HG03575 (cell line): ENCODE results near the gene DIABLO.
"Not testable (repeated sequence)": the region's sequence is repeated elsewhere in the genome, so short reads cannot be mapped to it uniquely, and the experiment has no call there.

Experiments used
- ATAC-seq: cut with Tn5 transposase; IDR thresholded peaks from one replicate; pipeline ENCODE4 v1.9.1; 2021; ENCODE audit not compliant: unreplicated experiment, insufficient number of reproducible peaks, low FRiP score; ENCODE audit errors: extremely low read depth

The DIABLO gene

GRCh38 chr12:122195405-122195804, 30.4 kb downstream of the DIABLO start:
- ATAC-seq, result no peak

DNA sequence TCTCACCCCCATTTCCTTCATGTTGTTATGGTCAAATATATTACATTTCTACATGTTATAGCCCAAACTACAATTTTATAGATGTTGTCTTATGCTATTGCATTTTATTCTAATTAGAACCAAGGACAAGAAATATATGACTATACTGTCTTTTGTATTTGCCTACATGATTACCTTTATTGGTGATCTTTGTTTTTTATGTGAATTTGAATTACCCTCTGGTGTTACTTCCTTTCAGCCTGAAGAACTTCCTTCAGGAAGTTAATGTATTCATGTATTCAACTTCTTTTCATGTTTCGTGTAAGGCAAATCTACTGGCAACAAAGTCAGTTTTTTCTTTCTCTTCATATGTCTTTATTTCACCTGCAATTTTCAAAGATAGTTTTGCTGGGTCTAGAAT, 31.0 kb downstream of the DIABLO start:
- no peak for ATAC-seq

GRCh38 chr12:122192441-122192840, 33.4 kb downstream of the DIABLO start:
- ATAC-seq, result no peak

- ATAC-seq, result no peak
Observed at GRCh38 chr12:122190842-122191668, 34.8 kb downstream of the DIABLO start.

- no peak for ATAC-seq
Observed at GRCh38 chr12:122189626-122190475, 36.0 kb downstream of the DIABLO start.

DNA sequence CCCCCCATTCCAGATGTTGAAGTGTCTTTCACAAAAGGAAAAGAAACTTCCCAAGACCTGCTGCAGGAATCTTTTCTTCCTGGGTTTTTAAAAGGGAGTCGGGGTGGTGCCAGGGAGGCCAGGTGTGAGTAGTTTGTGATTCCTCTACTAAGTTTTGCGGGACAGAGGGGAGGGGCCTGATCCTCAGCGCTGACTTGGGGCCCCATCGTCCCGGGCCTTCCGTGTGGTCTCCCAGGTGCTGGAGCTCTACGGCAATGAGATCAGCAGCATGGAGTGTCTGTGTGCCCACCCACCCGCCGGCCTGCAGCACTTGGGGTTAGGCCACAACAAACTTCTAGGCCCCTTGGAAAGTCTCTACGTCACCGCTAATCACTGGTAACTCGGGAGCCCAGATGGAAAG, 38.4 kb downstream of the DIABLO start:
- ATAC-seq, result no peak

GRCh38 chr12:122185494-122186082, 40.3 kb downstream of the DIABLO start:
- ATAC-seq, result no peak

- ATAC-seq, result no peak
Observed at GRCh38 chr12:122185079-122185478, 40.8 kb downstream of the DIABLO start.

DNA sequence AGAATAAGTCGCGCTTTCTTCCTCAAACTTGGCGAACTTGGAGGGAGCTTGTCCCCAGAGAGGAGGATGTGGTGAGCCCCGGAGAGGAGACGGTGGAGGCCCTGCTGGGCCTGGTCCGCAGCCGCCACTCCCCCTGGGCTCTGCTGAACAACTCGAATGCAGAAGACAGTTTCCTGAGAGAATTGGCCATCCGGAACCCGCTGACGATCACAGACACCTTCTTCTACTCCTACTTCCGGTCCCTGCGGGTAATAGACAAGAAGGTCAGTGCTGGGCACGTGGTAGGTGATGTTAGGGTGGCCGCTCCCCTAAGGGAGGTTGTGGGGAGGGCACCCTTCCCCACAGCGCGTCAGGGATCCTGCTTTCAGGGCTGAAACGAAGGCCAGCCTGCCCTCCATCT, 41.3 kb downstream of the DIABLO start:
- ATAC-seq, result no peak

DNA sequence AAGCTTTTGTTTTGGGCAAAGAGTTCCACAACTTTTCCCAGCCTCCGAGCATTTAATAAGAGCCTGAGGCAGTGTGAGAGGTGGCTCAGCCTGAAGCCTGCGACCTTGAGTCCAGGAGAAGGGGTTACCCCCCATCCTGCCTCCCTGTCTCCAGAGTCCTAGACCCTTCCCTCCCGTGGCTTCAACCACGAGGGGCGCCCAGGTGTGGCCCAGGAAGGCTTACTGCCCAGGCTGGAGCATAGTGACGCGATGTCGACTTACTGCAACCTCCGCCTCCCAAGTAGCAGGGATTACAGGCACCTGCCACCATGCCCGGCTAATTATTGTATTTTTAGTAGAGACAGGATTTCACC, 42.3 kb downstream of the DIABLO start:
- no peak for ATAC-seq

DNA sequence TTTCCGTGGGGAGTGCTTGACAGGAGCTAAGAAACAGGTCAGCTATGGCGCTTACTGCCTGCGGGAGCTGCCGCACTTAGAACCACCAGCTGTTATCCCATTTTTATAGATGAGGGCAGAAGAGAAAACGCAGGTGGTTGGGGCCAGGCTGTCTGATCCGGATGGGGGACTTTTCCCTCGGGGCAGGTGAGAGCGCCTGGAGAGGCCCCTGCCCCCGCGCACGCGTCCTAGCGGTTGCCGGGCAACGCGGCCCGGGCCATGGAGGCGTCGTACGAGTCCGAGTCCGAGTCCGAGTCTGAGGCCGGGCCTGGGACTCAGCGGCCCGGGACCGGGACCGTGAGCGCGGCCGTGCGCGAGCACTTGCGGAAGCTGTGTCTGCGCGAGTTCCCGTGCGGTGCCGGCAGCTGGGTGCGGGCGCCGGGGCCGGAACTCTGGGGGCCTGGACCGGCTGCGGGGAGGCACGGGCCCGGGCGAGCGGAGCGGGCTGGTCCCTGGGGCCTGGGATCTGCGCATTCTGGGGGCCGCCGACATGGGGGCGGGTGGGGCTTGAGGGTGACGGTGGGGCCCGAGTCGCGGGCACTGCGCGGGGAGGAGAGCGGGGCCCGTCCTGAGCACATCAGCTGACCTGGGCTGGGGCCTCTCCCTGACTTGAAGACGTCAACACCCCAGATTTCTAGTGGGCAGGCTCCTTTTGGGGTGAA, 42.8 kb downstream of the DIABLO start, which contains the start of gene LRRC43:
LRRC43 (plus strand) TSS at position 237 of the 701 bp plus-strand sequence; CDS start at position 259, 22 bp downstream.
- no peak for ATAC-seq

DNA sequence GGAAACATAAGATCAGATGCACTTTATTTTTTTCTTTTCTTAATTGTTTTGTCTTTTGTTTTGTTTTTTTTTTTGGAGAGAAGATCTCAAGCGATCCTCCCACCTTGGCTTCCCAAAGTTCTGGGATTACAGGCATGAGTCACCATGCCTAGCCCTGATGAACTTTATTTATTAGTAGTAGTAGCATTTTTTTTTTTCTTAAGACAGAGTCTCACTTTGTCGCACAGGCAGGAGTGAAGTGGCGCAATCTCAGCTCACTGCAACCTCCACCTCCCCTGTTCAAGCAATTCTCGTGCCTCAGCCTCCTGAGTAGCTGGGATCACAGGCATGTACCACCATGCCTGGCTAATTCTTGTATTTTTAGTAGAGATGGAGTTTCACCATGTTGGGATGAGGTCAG, 49.4 kb downstream of the DIABLO start:
- ATAC-seq, result not testable (repeated sequence)

- no peak for ATAC-seq
Observed at GRCh38 chr12:122174155-122174845, 51.6 kb downstream of the DIABLO start, which contains the start of gene IL31. Gene IL31, minus strand, starts transcription at chr12:122174221. Its CDS starts 49 bp downstream, at chr12:122174172.

GRCh38 chr12:122172262-122172939, 53.5 kb downstream of the DIABLO start:
- ATAC-seq, result no peak

DNA sequence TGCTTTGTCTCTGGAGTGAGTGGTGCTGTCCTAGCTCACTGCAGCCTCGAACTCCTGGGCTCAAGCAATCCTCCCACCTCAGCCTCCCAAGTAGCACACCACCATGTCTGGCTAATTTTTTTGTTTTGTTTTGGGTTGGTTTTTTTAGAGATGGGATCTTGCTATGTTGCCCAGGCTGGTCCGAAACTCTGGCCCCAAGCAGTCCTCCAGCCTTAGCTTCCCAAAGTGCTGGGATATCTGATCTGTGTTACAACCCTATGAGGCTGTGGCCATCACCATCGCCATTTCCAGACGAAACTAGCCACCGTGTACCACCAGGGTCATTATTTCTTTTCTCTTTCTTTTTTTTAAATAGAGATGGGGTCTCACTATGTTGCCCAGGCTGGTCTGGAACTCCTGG, 54.5 kb downstream of the DIABLO start:
- ATAC-seq, result no peak

DNA sequence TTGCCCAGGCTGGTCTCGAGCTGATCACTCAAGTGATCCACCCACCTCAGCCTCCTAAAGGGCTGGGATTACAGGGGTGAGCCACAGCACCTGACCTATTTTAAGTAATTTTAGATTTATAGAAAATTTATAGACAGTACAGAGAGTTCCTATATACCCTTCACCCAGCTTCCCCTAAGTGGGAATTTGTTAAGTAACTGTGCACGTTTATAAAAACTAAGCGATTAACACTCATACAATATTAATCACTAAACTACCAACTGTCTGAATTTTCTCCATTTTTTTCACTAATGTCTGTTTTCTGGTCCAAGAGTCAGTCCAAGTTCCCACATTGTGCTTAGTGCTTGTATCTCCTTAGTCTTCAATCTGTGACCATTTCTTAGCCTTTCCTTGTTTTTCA, 57.4 kb downstream of the DIABLO start:
- no peak for ATAC-seq

DNA sequence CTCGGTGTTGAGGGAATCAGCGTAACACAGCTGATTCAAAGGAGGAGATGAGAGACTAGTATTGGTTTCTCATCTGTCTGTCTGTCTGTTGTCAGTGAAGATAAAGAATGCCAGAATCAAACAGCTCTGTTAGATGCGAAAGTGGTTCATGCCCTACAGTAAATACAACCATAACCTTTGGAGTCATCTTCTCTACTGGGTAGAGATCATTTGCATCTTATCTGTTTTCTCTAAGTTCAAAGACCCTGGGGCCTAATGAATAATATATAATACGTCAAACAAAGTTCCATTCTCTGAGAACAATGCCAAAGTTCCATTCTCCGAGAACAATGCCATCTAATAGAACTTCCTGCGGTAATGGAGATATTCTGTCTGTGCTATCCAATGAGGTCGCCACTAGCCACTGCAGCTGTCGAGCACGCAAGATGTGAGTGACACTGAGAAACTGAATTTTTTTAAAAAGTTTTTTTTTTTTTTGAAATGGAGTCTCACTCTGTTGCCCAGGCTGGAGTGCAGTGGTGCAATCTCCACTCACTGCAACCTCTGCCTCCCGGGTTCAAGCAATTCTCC, 58.4 kb downstream of the DIABLO start:
- ATAC-seq, result no peak
